H1 (cell line): ENCODE results near the gene TBC1D9B. TPM values are rescaled to one million over a fixed set of nuclear protein-coding genes. Genes with fewer than 3 reads are reported as not detected.

Source experiments
- CTCF ChIA-PET: fragments of 300-600 bp; sonication (Branson Sonifier 250); formaldehyde crosslinking; loops from one replicate; lab custom pipeline; 2021; ENCODE audit not compliant: partially characterized antibody; lab: Charles Lee
- POLR2A ChIA-PET: fragments of 300-600 bp; sonication (Branson Sonifier 250); formaldehyde crosslinking; loops from one replicate; lab custom pipeline; 2021; ENCODE audit warnings: inconsistent platforms; ENCODE audit not compliant: partially characterized antibody; lab: Charles Lee
- DNase-seq, 2 experiments: peaks; one replicate each; pipeline versions ENCODE4 v3.0.0 to v3.0.0-alpha.2; 2010 to 2022; ENCODE audit warnings: low spot score in 2 of 2, low read depth in 1 of 2, mixed read lengths in 1 of 2
- FAIRE-seq: peaks from 2 replicates; lab custom pipeline; 2011; peaks lifted over from hg19 to GRCh38; lab: Jason Lieb, UNC
- H2AFZ ChIP-seq: 2 replicates; pipeline ENCODE4 v1.8.1; 2012; ENCODE audit warnings: low read length, inconsistent platforms
- H2AK5ac ChIP-seq: 2 replicates; pipeline ENCODE4 v1.6.1; 2013; ENCODE audit warnings: low read depth, low read length
- H2BK120ac ChIP-seq: replicated peaks from 2 replicates; pipeline ENCODE3; 2013; ENCODE audit warnings: low read depth, low read length, inconsistent platforms
- H2BK12ac ChIP-seq: 2 replicates; pipeline ENCODE4 v1.6.1; 2013; ENCODE audit warnings: low read depth, low read length
- H2BK15ac ChIP-seq: 2 replicates; pipeline ENCODE4 v1.6.1; 2013; ENCODE audit warnings: low read length
- H2BK20ac ChIP-seq: 2 replicates; pipeline ENCODE4 v1.6.1; 2013; ENCODE audit warnings: low read length
- H2BK5ac ChIP-seq: 2 replicates; pipeline ENCODE4 v1.6.1; 2013; ENCODE audit warnings: low read depth, low read length
- H3K14ac ChIP-seq: 2 replicates; pipeline ENCODE4 v1.6.1; 2013; ENCODE audit warnings: inconsistent platforms; ENCODE audit not compliant: insufficient read length
- H3K18ac ChIP-seq: 2 replicates; pipeline ENCODE4 v1.6.1; 2013; ENCODE audit warnings: low read length; ENCODE audit errors: extremely low read depth
- H3K23ac ChIP-seq: 2 replicates; pipeline ENCODE4 v1.6.1; 2013; ENCODE audit warnings: inconsistent platforms; ENCODE audit not compliant: insufficient read length
- H3K23me2 ChIP-seq: 2 replicates; pipeline ENCODE4 v1.6.1; 2013; ENCODE audit warnings: low read depth, low read length
- H3K27ac ChIP-seq: 2 replicates; pipeline ENCODE4 v1.6.1; 2011; ENCODE audit warnings: low read depth, low read length, inconsistent platforms
- H3K27me3 ChIP-seq, 4 experiments: replicated peaks in 1 of 4; 1 replicate in 1 of 4; 2 replicates in 3 of 4; pipeline versions ENCODE4 v1.6.1 to v1.8.1; 2011 to 2013; ENCODE audit warnings: low read length in 3 of 4, mild to moderate bottlenecking in 3 of 4, inconsistent platforms in 2 of 4, mixed read lengths in 2 of 4, moderate library complexity in 1 of 4; ENCODE audit not compliant: control insufficient read depth in 3 of 4, insufficient read depth in 3 of 4; ENCODE audit errors: extremely low read depth in 1 of 4
- H3K36me3 ChIP-seq, 4 experiments: 2 replicates each; pipeline versions ENCODE4 v1.6.1 to v1.8.1; 2011 to 2013; ENCODE audit warnings: mild to moderate bottlenecking in 4 of 4, low read length in 3 of 4, moderate library complexity in 2 of 4, control low read depth in 1 of 4, inconsistent platforms in 1 of 4; ENCODE audit not compliant: insufficient read depth in 4 of 4, control insufficient read depth in 2 of 4
- H3K4ac ChIP-seq: replicated peaks from 2 replicates; pipeline ENCODE3; 2013; ENCODE audit warnings: low read length, low read depth, mixed read lengths, inconsistent platforms; ENCODE audit not compliant: insufficient read length
- H3K4me1 ChIP-seq, 4 experiments: replicated peaks in 1 of 4; 1 replicate in 1 of 4; 2 replicates in 3 of 4; pipeline versions ENCODE4 v1.6.1 to v1.8.1; 2011 to 2013; ENCODE audit warnings: low read length in 3 of 4, inconsistent platforms in 2 of 4, mixed read lengths in 1 of 4; ENCODE audit not compliant: insufficient read depth in 4 of 4, control insufficient read depth in 3 of 4
- H3K4me2 ChIP-seq, 2 experiments: 2 replicates each; pipeline versions ENCODE4 v1.6.1 to v1.8.1; 2011 to 2013; ENCODE audit warnings: low read depth in 2 of 2, low read length in 2 of 2, control low read depth in 1 of 2, inconsistent platforms in 1 of 2, mild to moderate bottlenecking in 1 of 2; ENCODE audit not compliant: insufficient read depth in 1 of 2
- H3K4me3 ChIP-seq, 4 experiments: fragments of 200-600, 300-600 bp in 1 of 4; sonication (generic), shearing (Covaris generic), sonication (Bioruptor Twin) in 1 of 4; 2 replicates each; pipeline versions ENCODE4 v1.5.1 to v1.8.1; 2011 to 2016; ENCODE audit warnings: low read length in 4 of 4, low read depth in 3 of 4, control low read depth in 2 of 4, inconsistent platforms in 2 of 4, mild to moderate bottlenecking in 2 of 4, mixed read lengths in 1 of 4, moderate library complexity in 1 of 4; ENCODE audit not compliant: insufficient read depth in 2 of 4; ENCODE audit errors: extremely low read depth in 1 of 4
- H3K56ac ChIP-seq: replicated peaks from 2 replicates; pipeline ENCODE3; 2013; ENCODE audit warnings: low read depth, mild to moderate bottlenecking, mixed read lengths, low read length, inconsistent platforms; ENCODE audit not compliant: insufficient read length
- H3K79me1 ChIP-seq: 2 replicates; pipeline ENCODE4 v1.6.1; 2013; ENCODE audit warnings: low read depth, low read length, control low read depth
- H3K79me2 ChIP-seq, 2 experiments: 2 replicates each; pipeline versions ENCODE4 v1.6.1 to v1.8.1; 2012 to 2013; ENCODE audit warnings: low read length in 2 of 2, mild to moderate bottlenecking in 2 of 2, inconsistent platforms in 1 of 2; ENCODE audit not compliant: insufficient read depth in 2 of 2, control insufficient read depth in 1 of 2
- H3K9ac ChIP-seq, 4 experiments: replicated peaks in 1 of 4; 1 replicate in 1 of 4; 2 replicates in 3 of 4; pipeline versions ENCODE4 v1.6.1 to v1.8.1; 2011 to 2013; ENCODE audit warnings: low read depth in 3 of 4, low read length in 3 of 4, control low read depth in 2 of 4, mild to moderate bottlenecking in 2 of 4, moderate library complexity in 2 of 4, inconsistent platforms in 1 of 4; ENCODE audit errors: extremely low read depth in 1 of 4
- H3K9me3 ChIP-seq, 2 experiments: 2 replicates each; pipeline versions ENCODE4 v1.6.1 to v1.8.1; 2012 to 2013; ENCODE audit warnings: mild to moderate bottlenecking in 2 of 2, moderate library complexity in 2 of 2, control low read depth in 1 of 2, inconsistent platforms in 1 of 2, low read depth in 1 of 2, low read length in 1 of 2, mixed read lengths in 1 of 2; ENCODE audit not compliant: insufficient read depth in 2 of 2
- H4K20me1 ChIP-seq, 2 experiments: replicated peaks in 1 of 2; 2 replicates each; pipeline versions ENCODE3 to v1.8.1; 2011 to 2013; ENCODE audit warnings: inconsistent platforms in 2 of 2, low read length in 2 of 2, mild to moderate bottlenecking in 1 of 2; ENCODE audit not compliant: insufficient read depth in 2 of 2, control insufficient read depth in 1 of 2
- H4K5ac ChIP-seq: 2 replicates; pipeline ENCODE4 v1.6.1; 2013; ENCODE audit warnings: low read length, low read depth, mixed read lengths, inconsistent platforms; ENCODE audit not compliant: insufficient read length
- H4K8ac ChIP-seq: 2 replicates; pipeline ENCODE4 v1.8.0; 2013; ENCODE audit warnings: mild to moderate bottlenecking, moderate library complexity, low read length, inconsistent platforms; ENCODE audit not compliant: insufficient read depth; ENCODE audit errors: extremely low read depth
- H4K91ac ChIP-seq: replicated peaks from 2 replicates; pipeline ENCODE3; 2013; ENCODE audit warnings: low read length, mixed read lengths, inconsistent platforms; ENCODE audit not compliant: insufficient read length
- ATF2 ChIP-seq: IDR thresholded peaks from 2 replicates; pipeline ENCODE4 v1.6.1; 2012; ENCODE audit warnings: low read length, inconsistent platforms
- BACH1 ChIP-seq: IDR thresholded peaks from 2 replicates; pipeline ENCODE4 v1.6.1; 2012; ENCODE audit warnings: low read length, improper control_type of control experiment
- CBX8 ChIP-seq: fragments of 300-800, 300-1000 bp; sonication (generic); IDR thresholded peaks from 2 replicates; pipeline ENCODE4 v1.7.1; 2016; ENCODE audit warnings: low read depth, low read length, borderline replicate concordance
- CTBP2 ChIP-seq: IDR thresholded peaks from 2 replicates; pipeline ENCODE4 v1.7.0; 2011; ENCODE audit warnings: borderline replicate concordance, mild to moderate bottlenecking, moderate library complexity, mixed read lengths, low read length; ENCODE audit not compliant: insufficient read depth, insufficient read length
- HDAC6 ChIP-seq: IDR thresholded peaks from one replicate; pipeline ENCODE4 v1.7.1; 2012; ENCODE audit warnings: low read depth, mild to moderate bottlenecking, inconsistent platforms, low read length, moderate library complexity
- KDM4A ChIP-seq: IDR thresholded peaks from one replicate; pipeline ENCODE4 v1.7.1; 2012; ENCODE audit warnings: low read depth, mild to moderate bottlenecking, moderate library complexity, low read length, inconsistent platforms; ENCODE audit not compliant: severe bottlenecking
- POLR2AphosphoS5 ChIP-seq: IDR thresholded peaks from 2 replicates; pipeline ENCODE4 v1.6.1; 2011; ENCODE audit warnings: low read depth, low read length
- RBBP5 ChIP-seq: IDR thresholded peaks from 2 replicates; pipeline ENCODE4 v1.7.1; 2012; ENCODE audit warnings: low read depth, mild to moderate bottlenecking, inconsistent platforms, low read length, moderate library complexity, borderline replicate concordance
- RNF2 ChIP-seq: fragments of 200-900, 300-1000 bp; sonication (generic); IDR thresholded peaks from 2 replicates; pipeline ENCODE4 v1.7.1; 2016; ENCODE audit warnings: borderline replicate concordance, low read depth, mild to moderate bottlenecking, antibody characterized with exemption, low read length; ENCODE audit not compliant: poor library complexity, severe bottlenecking; ENCODE audit errors: missing control alignments
- RXRA ChIP-seq: IDR thresholded peaks from 2 replicates; pipeline ENCODE4 v1.6.1; 2011; ENCODE audit warnings: low read depth, mild to moderate bottlenecking, low read length, moderate library complexity; ENCODE audit not compliant: insufficient read depth
- WGBS, 2 experiments: shearing (Covaris generic) in 1 of 2; methylation state at CpG; one replicate each; pipeline versions ENCODE4 v1.1.6 to v1.1.7; 2013 to 2015; ENCODE audit warnings: low lambda C conversion rate in 2 of 2, mixed read lengths in 2 of 2, inconsistent platforms in 1 of 2, low coverage in 1 of 2, missing lambda C conversion rate in 1 of 2; ENCODE audit not compliant: insufficient replicate concordance in 2 of 2, insufficient coverage in 1 of 2, insufficient read length in 1 of 2; ENCODE audit errors: extremely low coverage in 1 of 2, missing lambda C conversion rate in 1 of 2; 5-methylcytosine and 5-hydroxymethylcytosine counted together
- polyA plus RNA-seq, 7 experiments: library from polyadenylated mRNA; depleted of rRNA in 3 of 7; stranded (reverse) in 5 of 7; unstranded in 2 of 7; fragments of >200 nt in 5 of 7; fragments of 200-250 nt in 2 of 7; gene quantifications; 1 replicate in 5 of 7; 2 replicates in 1 of 7; 4 replicates in 1 of 7; pipeline versions ENCODE4 v1.2.1 to v1.2.3, GENCODE V29; 2011 to 2013; ENCODE audit warnings: missing spikeins in 2 of 7, mixed read lengths in 2 of 7
- total RNA-seq: library from RNA; stranded (reverse); fragmentation: NEBNext Ultra II Directional; extraction: Animal tissue kit (Norgen Biotek cat#: 25700); gene quantifications from 2 replicates; pipeline ENCODE4 v1.2.1, GENCODE V29; 2021

Gene TBC1D9B
- total and polyA plus RNA-seq, 2 of the 8 experiments (the other 6 are each of a cell fraction or from before 2014, with no cell fraction given) = 33.6 to 57.1 TPM

GRCh38 chr5:179879003-179879689 is 28.6 kb downstream of the TBC1D9B start:
- Histone ChIP-seq H3K9me3 (peaks cover 4 to 16% of the 10 kb centered on the region in 2 experiments), H3K18ac (no peak overlapping the region), H2BK15ac (no peak overlapping the region), H3K9ac (no peak overlapping the region), H3K27ac (no peak overlapping the region), H3K36me3 (peaks cover 3 to 31% (median 15%) of the 10 kb centered on the region in 4 experiments; a peak in 7 of 8 replicates), H2BK12ac (no peak overlapping the region), H4K8ac (peak overlapping the region; percentile 85), H2AK5ac (no peak overlapping the region), H4K91ac (no peak overlapping the region), H3K4ac (no peak overlapping the region), H2BK120ac (no peak overlapping the region), H3K4me3 (no peak overlapping the region), H3K4me2 (no peak overlapping the region), H3K79me2 (no peaks in the 10 kb centered on the region), H3K79me1 (no peaks in the 10 kb centered on the region), H2AFZ (no peak overlapping the region), H3K56ac (no peak overlapping the region), H3K23me2 (0 out of 2 replicates have a peak, but pooled peaks cover 2% of the 10 kb centered on the region), H3K23ac (no peak overlapping the region), H2BK20ac (no peak overlapping the region), H2BK5ac (no peak overlapping the region; the same call in 1 of the 2 replicates), H3K27me3 (no peaks in the 10 kb centered on the region), H4K5ac (no peak overlapping the region), H3K4me1 (no peaks in the 10 kb centered on the region), H4K20me1 (peaks cover 0 to 4% of the 10 kb centered on the region in 2 experiments), H3K14ac (no peak overlapping the region)
- DNase-seq (no peak), FAIRE-seq (no peak)
- ChIA-PET POLR2A (interaction anchor here (0.9 to 2.0 kb wide), 6 partner anchors 10 to 57 kb away, joined by 3 to 6 read pairs (median 3); no protein-coding TSS in a partner anchor), CTCF (interaction anchor here (0.7 to 8.0 kb wide), 7 partner anchors 9 to 463 kb away, joined by 3 to 67 read pairs (median 6); no protein-coding TSS in a partner anchor)
- WGBS, 2 experiments = 97% methylated on average over 29 of the region's 31 CpGs; no CpG with 5 or more reads in 1 of the 2 experiments
- TF ChIP-seq RBBP5 (no peak), RXRA (no peak), RNF2 (no peak), CTBP2 (no peak), KDM4A (no peak), POLR2AphosphoS5 (no peak), BACH1 (no peak), ATF2 (no peak), HDAC6 (no peak), CBX8 (no peak)
